ENCODE data around the gene NOX1.
"Not testable (repeated sequence)": the region's sequence is repeated elsewhere in the genome, so short reads cannot be mapped to it uniquely, and the experiment has no call there.

Gene NOX1

GRCh38 chrX:100817340-100817739 is 56.8 kb downstream of the NOX1 start:
- no peak for DNase-seq

- no peak for DNase-seq
Observed at GRCh38 chrX:100812216-100813158, 61.7 kb downstream of the NOX1 start.

- DNase-seq = not testable (repeated sequence)
Observed at GRCh38 chrX:100808265-100808664, 65.9 kb downstream of the NOX1 start.

- DNase-seq = no peak
Observed at GRCh38 chrX:100804780-100805179, 69.4 kb downstream of the NOX1 start.

GRCh38 chrX:100802843-100803242 is 71.3 kb downstream of the NOX1 start:
- DNase-seq = no peak

- DNase-seq = no peak
Observed at GRCh38 chrX:100798484-100799214, 75.5 kb downstream of the NOX1 start.

- no peak for DNase-seq
Observed at GRCh38 chrX:100797359-100797758, 76.8 kb downstream of the NOX1 start.

- DNase-seq = not testable (repeated sequence)
Observed at GRCh38 chrX:100796371-100796770, 77.8 kb downstream of the NOX1 start.
